Heart left ventricle (tissue), 13 donors: ENCODE data around the gene PRSS33.

Experiments used
- POLR2A ChIP-seq, 2 donors: fragments of 450-650 bp; IDR thresholded peaks; one replicate each; pipeline ENCODE4 v1.6.1; 2017; ENCODE audit warnings: antibody characterized with exemption in 2 of 2, mild to moderate bottlenecking in 2 of 2, moderate library complexity in 2 of 2
- TF ChIP-seq, protein P1 (sequence below), 12 donors: fragments of 200-600 bp; sonication (generic) in 4 of 12; IDR thresholded peaks; one replicate each; pipeline versions ENCODE4 v1.5.0 to v1.8.0; 2018 to 2022; ENCODE audit warnings: antibody characterized with exemption in 12 of 12, mild to moderate bottlenecking in 5 of 12
- donor health status: ischemic (EF 13 %, LVEDD 7.1; RV severe dilation, severe dysfunction).
- donor health status: DM: no; HTN: yes; CAD: no.
- donor health status: DM: no; HTN: no; CAD: no.
- donor health status: ischemic (EF 25% LVEDD 6.9; RV normal size, moderate dysfunction).
- donor health status: ischemic (EF 25% LVEDD 5.7; RV mildly dilated, moderate dysfunction).
- donor health status: ischemic (EF 35%, LVEDD 5.7; RV mildly dilated, moderate dysfunction).
- donor health status: nonischemic (EF 11% LVEDD 7.7; RV severe dilation, severe dysfunction).
- donor health status: DM: yes; HTN: yes; CAD: no.
- donor health status: PGD.
- donor health status: ischemic (EF 29% LVEDD 5.4; RV normal size, mild dysfunction).
- donor health status: nonischemic (EF 23%, LVEDD 6.1; RV moderate dilation, normal function).

- TF ChIP-seq, protein P1, sequence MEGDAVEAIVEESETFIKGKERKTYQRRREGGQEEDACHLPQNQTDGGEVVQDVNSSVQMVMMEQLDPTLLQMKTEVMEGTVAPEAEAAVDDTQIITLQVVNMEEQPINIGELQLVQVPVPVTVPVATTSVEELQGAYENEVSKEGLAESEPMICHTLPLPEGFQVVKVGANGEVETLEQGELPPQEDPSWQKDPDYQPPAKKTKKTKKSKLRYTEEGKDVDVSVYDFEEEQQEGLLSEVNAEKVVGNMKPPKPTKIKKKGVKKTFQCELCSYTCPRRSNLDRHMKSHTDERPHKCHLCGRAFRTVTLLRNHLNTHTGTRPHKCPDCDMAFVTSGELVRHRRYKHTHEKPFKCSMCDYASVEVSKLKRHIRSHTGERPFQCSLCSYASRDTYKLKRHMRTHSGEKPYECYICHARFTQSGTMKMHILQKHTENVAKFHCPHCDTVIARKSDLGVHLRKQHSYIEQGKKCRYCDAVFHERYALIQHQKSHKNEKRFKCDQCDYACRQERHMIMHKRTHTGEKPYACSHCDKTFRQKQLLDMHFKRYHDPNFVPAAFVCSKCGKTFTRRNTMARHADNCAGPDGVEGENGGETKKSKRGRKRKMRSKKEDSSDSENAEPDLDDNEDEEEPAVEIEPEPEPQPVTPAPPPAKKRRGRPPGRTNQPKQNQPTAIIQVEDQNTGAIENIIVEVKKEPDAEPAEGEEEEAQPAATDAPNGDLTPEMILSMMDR (IDR thresholded peaks at IDR 0.05) = no peak
- TF ChIP-seq POLR2A (IDR thresholded peaks at IDR 0.05) = no peak
Observed at GRCh38 chr16:2761886-2762583, 25.3 kb downstream of the PRSS33 start.
